HepG2 (cell line): ENCODE results near the gene FAM3A. TPM values are rescaled to one million over a fixed set of nuclear protein-coding genes. Genes with fewer than 3 reads are reported as not detected.
A peak's percentile ranks its signal among the peaks of the same experiment; 100 is the strongest.

Experiments
- CERS6 ChIP-seq: sonication (generic); formaldehyde crosslinking; IDR thresholded peaks from 2 replicates; pipeline ENCODE4 v1.5.0; 2020; ENCODE audit warnings: missing genetic modification reagents
- HOXA7 ChIP-seq: sonication (generic); formaldehyde crosslinking; IDR thresholded peaks from 2 replicates; pipeline ENCODE4 v1.8.1; 2022; ENCODE audit warnings: mild to moderate bottlenecking, missing genetic modification reagents, moderate library complexity
- KDM5B ChIP-seq: sonication (generic); formaldehyde crosslinking; IDR thresholded peaks from 2 replicates; pipeline ENCODE4 v1.4.0; 2020; ENCODE audit warnings: missing genetic modification reagents, mild to moderate bottlenecking, borderline replicate concordance
- MXI1 ChIP-seq: IDR thresholded peaks from 3 replicates; pipeline ENCODE4 v1.6.1; 2012; ENCODE audit warnings: low read depth, low read length, inconsistent platforms, borderline replicate concordance
- NFKB2 ChIP-seq: sonication (generic); formaldehyde crosslinking; IDR thresholded peaks from 2 replicates; pipeline ENCODE4 v1.4.0; 2020; ENCODE audit warnings: missing genetic modification reagents, borderline replicate concordance
- POGK ChIP-seq: sonication (generic); formaldehyde crosslinking; conservative IDR thresholded peaks from 2 replicates; pipeline ENCODE4 v1.8.0; 2022; ENCODE audit warnings: mild to moderate bottlenecking, moderate library complexity, missing genetic modification reagents
- PRDM10 ChIP-seq: sonication (generic); formaldehyde crosslinking; IDR thresholded peaks from 2 replicates; pipeline ENCODE4 v1.4.0; 2020; ENCODE audit warnings: low read depth, missing genetic modification reagents
- RBFOX2 ChIP-seq: fragments of 200-400 bp; formaldehyde crosslinking; IDR thresholded peaks from 2 replicates; pipeline ENCODE4 v1.6.1; 2017; ENCODE audit warnings: low read depth, mild to moderate bottlenecking, low read length
- REST ChIP-seq, 2 experiments: IDR thresholded peaks; 2 replicates each; pipeline ENCODE4 v1.6.1; 2011 to 2012; ENCODE audit warnings: low read length in 2 of 2, borderline replicate concordance in 1 of 2, low read depth in 1 of 2, mild to moderate bottlenecking in 1 of 2, moderate library complexity in 1 of 2
- ZBTB38 ChIP-seq: sonication (generic); formaldehyde crosslinking; IDR thresholded peaks from 2 replicates; pipeline ENCODE4 v1.5.1; 2020; ENCODE audit warnings: mild to moderate bottlenecking, missing genetic modification reagents
- ZFY ChIP-seq: sonication (generic); formaldehyde crosslinking; IDR thresholded peaks from 2 replicates; pipeline ENCODE4 v1.4.0; 2020; ENCODE audit warnings: missing genetic modification reagents
- ZNF687 ChIP-seq: sonication (generic); formaldehyde crosslinking; IDR thresholded peaks from 2 replicates; pipeline ENCODE4 v1.5.1; 2020; ENCODE audit warnings: mild to moderate bottlenecking, missing genetic modification reagents, moderate library complexity
- polyA plus RNA-seq, 8 experiments: library from polyadenylated mRNA; depleted of rRNA in 3 of 8; stranded (reverse) in 7 of 8; unstranded in 1 of 8; fragments of >200 nt; fragmentation: Illumina TruSeq in 4 of 8; extraction: Trizol in 4 of 8; gene quantifications; 2 replicates each; pipeline versions ENCODE4 v1.2.1 to v1.2.3, GENCODE V29; 2011 to 2016; ENCODE audit warnings: low read depth in 4 of 8, missing spikeins in 1 of 8, mixed read lengths in 1 of 8; ENCODE audit not compliant: insufficient read depth in 1 of 8
- total RNA-seq, 5 experiments: library from RNA; depleted of rRNA; stranded (reverse); fragments of >200 nt; fragmentation: Illumina TruSeq; extraction: Trizol; gene quantifications; 2 replicates each; pipeline ENCODE4 v1.2.3, GENCODE V29; 2016; ENCODE audit warnings: low read depth in 1 of 5

The FAM3A gene
- total and polyA plus RNA-seq, 2 of the 13 experiments (the other 11 are each of a cell fraction or from before 2014, with no cell fraction given): 11.2 to 22.7 TPM

GRCh38 chrX:154458116-154458953 is 57.7 kb downstream of the FAM3A start, which contains the start of gene PLXNA3 (continued):
- TF ChIP-seq REST (IDR thresholded peaks at IDR 0.05; ENCODE audit: borderline replicate concordance in 1 of 2, low read depth in 1 of 2, low read length in 2 of 2): no peak
- TF ChIP-seq PRDM10 (CRISPR knock-in tag): peak; percentile 94
- TF ChIP-seq ZNF687 (CRISPR knock-in tag): peak; percentile 4; the same call in 1 of the 2 replicates
- no peak for TF ChIP-seq ZBTB38 (CRISPR knock-in tag)
- TF ChIP-seq KDM5B (CRISPR knock-in tag): peak; percentile 41; the same call in 1 of the 2 replicates
- no peak for TF ChIP-seq HOXA7 (CRISPR knock-in tag)
- TF ChIP-seq NFKB2 (CRISPR knock-in tag): no peak
- TF ChIP-seq RBFOX2: peak; percentile 64
- TF ChIP-seq POGK (CRISPR knock-in tag): no peak
- peak; percentile 10; the same call in 1 of the 3 replicates for TF ChIP-seq MXI1
- peak; percentile 59 for TF ChIP-seq ZFY (CRISPR knock-in tag)
- no peak for TF ChIP-seq CERS6 (CRISPR knock-in tag)
